HG02763 (cell line): Measurements from ENCODE around the gene RER1.
"Not testable (repeated sequence)": the region's sequence is repeated elsewhere in the genome, so short reads cannot be mapped to it uniquely, and the experiment has no call there.

Experiments
- ATAC-seq: cut with Tn5 transposase; IDR thresholded peaks from one replicate; pipeline ENCODE4 v1.9.1; 2021; ENCODE audit warnings: mild to moderate bottlenecking, moderate library complexity; ENCODE audit not compliant: unreplicated experiment

The RER1 gene

DNA sequence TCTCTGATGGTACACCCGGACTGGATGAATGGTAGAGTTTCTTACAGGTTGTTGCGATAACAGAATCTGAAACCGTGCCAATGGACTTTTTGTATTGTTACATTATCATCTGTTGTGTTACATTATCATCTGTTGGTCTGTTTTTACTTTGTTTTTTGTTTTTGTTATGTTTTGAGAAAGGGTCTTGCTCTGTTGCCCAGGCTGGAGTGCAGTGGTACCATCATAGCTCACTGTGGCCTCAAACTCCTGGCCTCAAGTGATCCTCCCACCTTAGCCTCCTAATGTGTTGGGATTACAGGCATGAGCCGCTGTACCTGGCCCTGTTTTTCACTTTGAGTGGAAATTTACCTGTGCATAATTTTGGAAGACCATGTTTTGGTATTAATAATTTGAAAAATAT lies 30.9 kb downstream of the RER1 start:
- no peak for ATAC-seq

DNA sequence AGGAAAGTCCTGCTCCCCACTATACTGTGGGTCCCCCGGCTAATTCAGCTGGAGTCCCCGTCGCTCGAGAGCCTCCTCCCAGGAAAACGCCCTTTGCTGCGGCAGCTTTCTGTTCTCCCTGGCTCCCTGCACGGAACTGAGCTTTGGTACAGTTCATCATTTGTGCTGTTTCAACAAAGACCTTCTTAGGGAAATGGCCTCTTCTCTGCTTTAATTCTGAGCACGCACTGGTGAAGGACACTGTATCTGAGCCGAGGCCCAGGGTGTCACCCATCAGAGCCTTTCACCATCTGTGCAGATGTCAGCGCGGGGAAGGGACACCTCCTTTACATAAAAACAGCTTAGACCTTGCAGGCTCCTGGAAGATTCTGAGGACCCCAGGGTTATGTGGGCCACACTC lies 34.3 kb downstream of the RER1 start:
- ATAC-seq, result no peak

DNA sequence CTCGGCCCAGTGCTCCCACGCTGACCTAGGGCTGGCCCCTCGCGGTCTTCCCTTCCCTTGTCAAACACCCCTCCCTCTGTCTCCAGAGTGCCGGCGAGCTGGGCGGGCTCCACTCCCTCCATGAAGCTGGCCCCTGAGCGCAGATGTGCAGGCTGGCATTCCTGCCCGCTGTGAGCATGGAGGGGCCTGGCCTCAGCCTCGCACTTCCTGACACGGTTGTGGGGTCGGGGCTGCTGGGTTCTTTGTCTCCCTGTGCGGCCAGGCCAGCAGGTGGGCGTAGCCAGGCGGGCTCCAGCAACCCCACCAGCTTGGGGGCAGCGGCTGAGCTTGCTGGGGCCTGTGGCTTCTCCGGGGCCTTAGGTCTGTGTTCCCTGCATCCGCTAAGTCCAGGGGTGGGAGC lies 34.9 kb downstream of the RER1 start:
- no peak for ATAC-seq

DNA sequence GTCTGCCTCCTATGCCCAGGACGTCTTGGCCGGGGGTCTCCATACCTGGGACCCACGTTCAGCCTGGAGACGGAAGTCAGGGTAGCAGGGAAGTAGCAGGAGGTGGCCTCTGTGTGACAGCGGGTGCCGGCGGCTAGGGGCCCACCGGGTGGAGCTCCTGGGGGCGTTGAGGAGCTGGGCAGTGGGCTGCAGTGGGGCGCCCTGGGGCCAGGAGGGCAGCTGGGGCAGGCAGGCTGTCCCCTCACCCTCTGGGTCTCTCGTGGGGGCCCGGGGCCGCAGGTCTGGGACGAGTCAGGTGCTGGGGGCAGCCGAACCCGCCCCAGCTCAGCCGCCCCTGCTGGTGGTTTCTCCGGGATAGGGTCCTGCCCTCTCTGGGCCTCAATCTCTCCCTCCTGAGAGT lies 35.4 kb downstream of the RER1 start:
- no peak for ATAC-seq

DNA sequence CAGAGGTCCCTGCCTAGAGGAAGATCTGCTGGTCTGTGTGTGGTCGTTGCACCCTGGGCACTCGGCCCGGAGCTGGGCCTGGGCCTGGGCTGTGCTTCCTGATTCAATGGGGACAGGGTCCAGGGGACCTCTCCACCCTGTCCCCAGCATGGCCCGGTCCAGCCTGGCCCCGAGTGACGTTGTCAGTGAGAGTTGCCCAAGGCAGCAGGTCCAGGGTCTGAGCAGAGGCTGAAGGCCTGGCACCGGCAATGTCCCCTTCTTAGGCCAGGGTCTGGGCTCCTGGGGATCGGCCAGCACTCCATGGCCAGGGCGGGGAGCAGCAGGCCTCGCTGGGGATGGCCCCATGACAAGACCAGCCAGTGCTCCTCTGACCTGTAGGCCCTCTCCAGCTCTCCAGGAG lies 36.3 kb downstream of the RER1 start:
- no peak for ATAC-seq

DNA sequence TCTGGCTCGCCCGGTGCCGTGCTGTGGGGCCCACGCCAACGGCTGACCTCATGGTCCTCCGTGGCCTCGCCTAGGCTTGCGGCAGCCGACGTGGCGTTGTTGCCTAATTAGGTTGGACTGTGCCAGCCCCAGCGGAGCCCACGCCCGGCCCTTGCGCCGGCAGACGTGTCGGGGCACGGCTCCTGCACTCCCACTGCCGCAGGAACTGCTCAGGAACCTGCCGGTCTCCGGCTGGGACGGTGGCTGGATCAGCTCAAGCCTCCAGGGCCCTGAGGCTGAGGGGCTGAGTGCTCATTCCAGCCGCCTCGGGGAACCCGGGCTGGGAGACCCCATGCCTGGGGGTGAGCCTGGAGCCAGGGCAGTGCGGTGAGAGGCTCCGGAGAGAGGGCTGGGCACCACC lies 36.8 kb downstream of the RER1 start:
- ATAC-seq, result no peak

DNA sequence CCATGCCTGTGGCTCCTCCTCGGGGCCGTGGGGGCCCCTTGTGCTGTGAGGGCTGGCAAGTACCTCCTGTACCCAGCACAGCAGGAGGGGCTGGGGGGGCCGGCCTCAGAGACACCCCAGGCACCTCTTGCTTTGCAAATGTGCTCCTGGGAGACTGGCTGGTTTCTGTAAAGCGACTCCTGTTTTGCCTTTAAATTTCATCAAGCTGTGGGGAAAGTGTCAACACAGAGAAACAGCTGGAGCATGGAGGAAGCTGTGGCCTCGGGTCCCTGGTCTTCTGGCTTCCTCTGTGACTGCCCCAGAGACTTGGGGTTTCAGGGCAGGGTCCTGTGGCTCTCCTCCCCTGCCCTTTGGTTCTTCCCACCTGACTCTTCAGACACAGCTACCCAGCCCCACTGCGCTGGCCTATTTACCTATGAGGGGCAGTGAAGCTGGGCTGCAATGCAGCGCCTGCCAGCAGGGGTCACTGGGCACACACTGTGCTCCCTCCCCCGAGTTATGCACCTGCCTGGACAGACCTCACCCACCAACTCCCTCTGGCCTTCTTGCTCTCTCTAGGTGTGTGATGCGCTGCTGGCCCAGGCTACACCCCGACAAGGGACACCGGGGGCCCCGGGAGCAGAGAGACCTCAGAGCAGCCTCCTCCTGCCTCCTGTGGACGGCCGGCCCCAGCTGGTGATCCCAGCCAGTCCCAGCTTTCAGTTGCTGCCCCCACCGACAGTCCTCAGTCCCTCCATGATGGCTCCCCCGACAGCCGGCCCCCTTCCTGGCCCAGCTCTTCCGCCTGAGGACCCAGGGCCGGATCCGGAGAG lies 38.3 kb downstream of the RER1 start:
- ATAC-seq, result no peak

DNA sequence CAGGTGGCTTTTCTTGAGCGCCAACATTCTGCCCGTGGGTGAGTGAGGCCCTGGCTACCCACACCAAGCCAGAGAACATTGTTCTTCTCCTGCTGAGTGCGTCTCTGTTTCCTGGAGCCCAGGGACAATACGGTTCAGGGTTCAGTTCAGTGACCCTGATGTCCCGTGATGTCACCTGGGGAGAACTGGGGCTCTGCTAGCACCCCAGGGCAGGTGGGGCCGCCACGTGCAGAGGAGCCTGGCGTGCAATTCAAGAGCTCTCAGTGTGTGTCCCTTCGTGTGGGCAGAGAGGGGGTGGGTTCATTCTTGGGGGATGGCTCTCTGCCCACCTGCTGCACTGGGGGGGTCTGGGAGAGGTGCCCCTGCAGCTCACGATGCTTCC lies 38.9 kb downstream of the RER1 start:
- no peak for ATAC-seq

DNA sequence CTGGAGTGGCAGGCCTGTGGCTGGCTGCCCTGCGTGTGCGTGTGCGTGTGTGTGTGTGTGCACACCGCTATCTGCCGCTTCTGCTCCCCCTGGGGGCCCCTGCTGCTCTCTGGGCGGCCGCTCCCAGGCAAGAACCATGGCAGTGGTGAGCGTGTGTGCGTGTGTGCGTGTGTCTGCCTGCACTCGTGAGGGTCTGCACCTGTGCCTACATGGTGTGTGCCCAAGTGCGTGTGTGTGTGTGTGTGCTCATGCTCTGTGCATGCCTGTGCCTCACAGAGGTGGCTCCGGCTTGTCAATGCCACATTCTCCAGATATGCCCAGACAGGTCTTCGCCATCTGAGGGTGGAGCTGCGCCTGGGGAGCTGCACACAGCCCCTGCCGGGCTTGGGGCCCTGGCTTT lies 39.5 kb downstream of the RER1 start:
- ATAC-seq, result no peak

DNA sequence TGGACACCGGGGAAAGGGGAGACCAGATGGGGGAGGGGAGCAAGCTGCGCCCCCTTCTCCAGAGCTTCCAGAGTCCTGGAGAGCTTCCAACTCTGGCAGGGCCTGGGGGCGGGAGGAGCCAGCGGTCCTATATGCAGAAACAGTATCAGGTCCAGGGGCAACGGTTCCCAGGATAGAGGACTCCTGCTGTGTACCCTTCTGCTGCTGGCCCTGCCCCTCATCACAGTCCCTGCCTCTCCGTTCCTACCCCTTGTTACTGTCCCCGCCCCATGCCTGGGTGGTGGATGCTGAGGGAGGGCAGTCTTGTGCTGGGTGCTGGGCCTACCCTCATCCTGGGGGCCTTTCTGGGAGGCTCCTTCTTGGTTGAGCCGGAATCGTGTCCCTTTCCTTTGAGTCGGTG lies 39.9 kb downstream of the RER1 start:
- no peak for ATAC-seq

DNA sequence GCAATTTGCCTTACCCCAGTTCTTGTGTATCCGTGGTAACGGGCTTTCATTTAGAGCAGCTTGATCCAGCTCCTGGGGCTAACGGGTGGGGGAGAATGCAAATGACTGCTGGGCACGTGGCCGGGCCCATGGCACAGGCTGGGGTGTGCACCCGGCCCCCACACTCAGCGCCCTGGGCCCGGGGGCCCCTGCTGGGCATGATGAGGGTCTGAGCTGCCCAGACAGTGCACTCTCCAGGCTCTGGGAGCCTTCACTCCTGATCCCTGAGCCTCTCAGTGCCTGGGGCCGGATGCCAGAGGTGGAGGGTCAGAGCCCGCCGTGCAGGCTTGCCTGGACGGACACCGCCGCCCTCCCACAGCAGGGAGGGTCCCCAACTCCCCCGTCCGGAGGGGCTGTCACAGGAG lies 40.8 kb downstream of the RER1 start:
- no peak for ATAC-seq

DNA sequence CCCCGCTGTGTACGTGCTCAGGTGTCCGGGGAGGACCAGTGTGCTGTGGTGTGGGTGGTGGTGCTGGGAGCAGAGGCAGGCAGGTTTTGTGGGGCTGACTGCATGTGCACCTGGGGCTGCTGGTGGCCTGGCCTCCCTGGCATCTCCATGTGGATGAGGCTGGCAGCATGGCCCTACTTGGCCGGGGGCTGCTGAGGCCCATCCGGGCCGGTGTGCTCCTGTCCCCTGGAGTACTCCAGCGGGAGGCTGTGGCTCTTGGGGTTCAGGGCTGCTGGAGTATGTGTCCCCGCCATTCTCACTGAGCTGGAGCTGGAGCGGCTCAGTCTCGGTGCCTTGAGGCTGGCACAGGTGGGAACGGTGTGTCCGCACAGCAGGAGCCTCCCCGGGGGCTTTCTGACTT lies 41.6 kb downstream of the RER1 start:
- no peak for ATAC-seq

DNA sequence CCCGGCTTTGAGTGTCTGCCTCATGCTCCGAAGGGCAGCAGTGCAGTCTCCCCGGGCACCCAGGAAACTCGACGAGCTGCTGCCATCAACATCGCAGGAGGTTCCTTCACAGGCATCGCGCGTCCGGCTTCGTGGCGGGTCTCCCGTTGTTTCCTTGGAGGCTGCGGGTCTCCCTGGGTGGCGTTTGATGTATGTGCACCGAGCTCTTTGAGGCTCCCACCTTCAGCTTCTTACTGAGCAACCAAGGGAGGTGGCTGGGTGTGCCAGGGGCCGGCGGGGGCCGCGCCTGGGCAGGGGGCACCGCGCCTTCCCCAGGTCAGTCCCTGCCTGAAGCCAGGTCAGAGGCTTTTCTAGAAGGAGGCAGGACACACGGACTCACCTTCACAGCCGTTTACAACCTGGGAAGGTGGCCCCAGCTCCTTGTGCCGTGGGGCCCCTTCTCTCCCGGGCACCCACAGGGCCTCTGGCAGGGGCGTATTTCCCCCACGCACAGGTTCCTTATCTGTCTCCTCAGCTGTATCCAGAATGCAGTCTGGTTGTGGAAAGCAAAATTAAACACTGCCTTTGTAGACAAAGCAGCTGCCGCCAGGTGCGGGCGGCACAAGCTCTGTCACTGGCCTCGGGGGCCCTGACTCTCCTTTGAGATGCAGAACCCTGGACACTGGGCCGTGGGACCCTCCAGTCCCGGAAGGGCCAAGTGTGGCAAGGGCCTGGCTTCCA lies 42.5 kb downstream of the RER1 start:
- ATAC-seq, result no peak

DNA sequence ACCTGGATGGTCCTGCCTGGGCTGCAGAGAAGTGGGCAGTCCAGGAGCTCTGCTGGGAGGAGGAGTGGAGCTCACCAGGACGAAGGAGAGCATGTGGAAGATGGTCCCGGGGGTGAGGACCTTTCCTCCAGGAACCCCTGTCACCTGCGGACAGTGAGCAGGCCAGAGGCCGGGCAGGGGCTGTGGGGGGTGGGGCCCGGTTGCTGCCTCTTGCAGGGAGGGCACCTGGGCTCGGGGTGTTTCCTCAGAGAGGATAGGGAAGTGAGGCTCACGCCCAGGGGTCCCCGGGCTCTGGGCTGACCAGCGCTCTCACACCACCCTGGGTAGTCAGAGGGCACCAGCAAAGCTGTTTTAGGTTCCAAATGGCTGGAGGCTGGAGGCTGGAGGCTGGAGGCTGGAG lies 43.5 kb downstream of the RER1 start:
- no peak for ATAC-seq

DNA sequence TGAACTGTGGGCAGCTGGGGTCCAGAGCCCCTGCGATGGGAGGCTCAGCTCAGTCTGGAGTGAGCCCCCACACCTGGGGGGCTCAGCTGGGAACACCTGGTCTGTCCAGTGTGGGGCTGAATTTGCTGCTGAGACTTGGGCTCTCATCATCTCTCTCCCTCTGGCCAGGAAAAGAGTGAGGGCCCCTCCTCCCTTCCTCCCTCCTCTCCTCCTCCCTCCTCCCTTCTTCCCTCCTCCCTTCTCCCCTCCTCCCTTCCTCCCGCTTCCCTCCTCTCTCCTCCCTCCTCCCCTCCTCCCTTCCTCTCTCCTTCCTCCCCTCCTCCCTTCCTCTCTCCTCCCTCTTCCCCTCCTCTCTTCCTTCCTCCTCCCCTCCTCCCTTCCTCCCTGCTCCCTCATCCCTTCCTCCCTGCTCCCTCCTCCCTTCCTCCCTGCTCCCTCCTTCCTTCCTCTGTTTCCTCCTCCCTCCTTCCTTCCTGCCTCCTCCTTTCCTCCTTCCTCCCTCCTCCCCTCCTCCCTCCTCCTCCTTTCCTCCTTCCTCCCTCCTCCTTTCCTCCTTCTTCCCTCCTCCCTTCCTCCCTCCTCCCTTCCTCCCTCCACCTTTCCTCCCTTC lies 44.2 kb downstream of the RER1 start:
- no peak for ATAC-seq

DNA sequence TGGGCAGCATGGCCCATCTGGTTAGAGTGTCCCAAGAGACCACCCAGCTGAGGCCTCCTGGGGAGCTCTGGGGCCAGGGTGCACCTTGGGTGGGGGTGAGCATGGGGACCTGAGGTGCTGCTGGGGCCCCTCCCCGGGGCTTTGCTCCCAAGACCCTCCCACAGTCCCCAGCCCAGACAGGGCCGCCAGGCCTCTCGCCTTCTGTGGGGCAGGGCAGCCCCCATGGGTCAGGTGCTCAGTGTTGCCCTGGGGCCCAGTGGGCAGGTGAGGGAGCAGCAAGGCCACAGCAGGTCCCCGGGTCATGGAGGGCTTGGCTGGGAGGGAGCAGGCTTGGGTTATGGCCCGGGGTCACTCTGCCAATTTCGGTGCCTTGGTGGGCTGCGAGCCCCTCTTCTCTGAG lies 45.2 kb downstream of the RER1 start:
- no peak for ATAC-seq

DNA sequence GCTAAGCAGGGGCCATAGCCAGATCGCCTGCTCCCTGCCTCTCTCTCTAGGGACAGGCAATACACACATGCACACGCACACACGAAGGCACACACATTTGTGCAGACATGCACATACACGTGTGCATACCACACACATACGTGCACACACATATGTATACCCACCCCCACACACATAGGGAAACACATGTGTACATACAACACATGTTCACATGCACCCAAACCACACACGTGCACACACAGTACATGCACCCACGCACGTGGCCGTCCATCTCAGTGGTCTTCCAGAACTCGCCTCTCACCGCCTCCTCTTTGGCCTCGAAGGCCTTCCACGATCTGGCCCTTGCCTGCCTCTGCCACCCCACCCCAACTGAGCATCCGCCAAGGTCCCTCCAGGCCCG lies 46.0 kb downstream of the RER1 start:
- ATAC-seq, result no peak

DNA sequence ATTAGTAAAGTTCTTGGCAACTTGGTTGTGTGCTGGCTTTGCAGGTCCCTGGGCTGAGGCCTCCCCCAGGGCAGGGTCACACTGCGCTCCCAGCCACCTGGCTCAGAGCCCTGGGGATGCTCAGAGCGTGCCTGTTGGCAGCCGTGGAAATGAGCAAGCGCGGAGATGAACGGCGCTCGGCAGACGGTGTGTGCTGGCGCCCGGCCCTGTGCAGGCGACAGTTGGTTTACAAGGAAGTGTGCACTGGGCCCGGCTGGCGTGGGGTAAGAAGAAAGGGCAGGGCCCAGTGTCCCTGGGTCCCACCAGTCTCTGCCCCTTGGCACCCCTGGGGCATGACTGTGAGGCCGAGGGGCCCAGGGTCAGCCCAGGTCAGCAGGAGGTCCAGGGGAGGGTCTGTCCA lies 46.4 kb downstream of the RER1 start:
- ATAC-seq, result no peak

DNA sequence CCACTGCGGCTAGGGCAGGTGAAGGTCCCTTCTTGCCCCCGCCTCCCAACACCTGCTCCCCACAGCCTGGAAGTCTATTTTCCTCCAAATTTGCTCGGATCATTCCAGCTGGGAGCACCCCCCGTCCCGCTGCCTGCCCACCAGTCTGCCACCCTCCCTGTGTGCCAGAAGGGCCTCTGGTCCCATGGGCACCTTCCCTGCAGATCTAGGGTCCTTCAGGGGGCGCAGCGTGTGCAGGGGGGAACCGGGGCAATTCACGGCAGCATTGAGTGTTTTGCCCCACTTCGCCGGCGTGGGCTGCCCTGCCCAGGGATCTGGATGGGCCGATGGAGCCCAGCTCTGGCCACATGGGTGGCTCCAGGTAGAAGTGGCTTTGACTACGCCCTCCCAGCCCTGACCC lies 47.0 kb downstream of the RER1 start:
- ATAC-seq, result no peak

DNA sequence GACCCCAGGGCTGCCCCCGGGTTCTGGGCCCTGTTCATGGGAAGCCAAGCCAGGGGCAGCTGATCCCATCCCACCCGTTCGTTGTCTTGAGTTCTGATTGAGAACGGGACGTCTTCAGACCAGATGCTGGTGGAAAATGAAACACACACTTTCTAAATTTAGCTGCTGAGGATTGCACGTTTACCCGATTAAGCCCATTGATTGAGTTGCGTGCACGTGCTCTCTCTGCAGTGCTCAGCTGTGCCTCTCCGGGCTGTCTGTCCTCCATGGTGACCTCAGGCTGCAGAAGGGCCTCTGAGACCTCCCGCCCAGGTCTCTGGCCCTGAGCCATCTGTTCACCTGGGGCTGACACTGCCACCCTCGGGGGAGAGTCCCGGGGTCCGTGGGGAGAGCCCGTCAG lies 47.7 kb downstream of the RER1 start:
- ATAC-seq, result no peak

DNA sequence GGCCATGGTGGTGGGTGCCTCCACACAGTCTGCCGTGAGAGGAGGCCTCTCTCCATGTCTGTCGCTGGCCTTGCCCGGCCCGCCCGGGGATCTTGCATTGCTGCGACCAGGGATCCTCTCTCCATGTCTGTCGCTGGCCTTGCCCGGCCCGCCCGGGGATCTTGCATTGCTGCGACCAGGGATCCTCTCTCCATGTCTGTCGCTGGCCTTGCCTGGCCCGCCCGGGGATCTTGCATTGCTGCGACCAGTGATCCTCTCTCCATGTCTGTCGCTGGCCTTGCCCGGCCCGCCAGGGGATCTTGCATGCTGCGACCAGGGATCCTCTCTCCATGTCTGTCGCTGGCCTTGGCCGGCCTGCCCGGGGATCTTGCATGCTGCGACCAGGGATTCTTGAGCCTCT lies 48.7 kb downstream of the RER1 start:
- ATAC-seq, result not testable (repeated sequence)

DNA sequence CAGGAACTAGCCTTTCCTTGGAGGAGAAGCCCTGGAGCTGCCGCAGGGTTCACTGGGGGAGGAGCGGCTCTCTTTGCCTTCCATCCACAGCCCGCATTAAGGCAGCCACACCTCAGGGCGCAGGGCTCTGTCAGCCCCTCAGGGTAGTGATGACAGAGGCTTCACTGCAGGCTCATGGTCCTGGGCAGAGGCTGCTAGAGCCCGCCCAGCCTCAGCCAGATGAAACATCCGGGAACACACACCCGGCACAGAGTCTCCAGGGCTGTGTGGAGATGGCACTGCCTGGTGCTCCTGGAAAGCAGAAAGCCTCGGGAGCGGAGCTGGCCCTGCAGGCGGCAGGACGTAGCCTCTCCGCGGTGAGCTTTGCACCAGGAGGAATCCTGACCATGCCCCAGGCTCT lies 50.1 kb downstream of the RER1 start:
- no peak for ATAC-seq
